GM13977 (cell line): ENCODE measurements around the gene ERC2.

Experiments used
- DNase-seq: peaks from one replicate; pipeline ENCODE4 v3.0.0; 2012; ENCODE audit warnings: low spot score
- CTCF ChIP-seq: IDR thresholded peaks from 2 replicates; pipeline ENCODE4 v1.5.1; 2012; ENCODE audit warnings: mild to moderate bottlenecking, control low read depth; ENCODE audit not compliant: insufficient read depth; ENCODE audit errors: extremely low read depth, missing control alignments
- in situ Hi-C: fragments of 300-500 bp; cut with MboI; formaldehyde crosslinking; loops from one replicate; pipeline ENCODE4 v1.12.0; 2022; ENCODE audit warnings: low sequenced_read_pairs, low pct_unique_long_range_greater_than_20kb, mixed read lengths, inconsistent platforms; ENCODE audit not compliant: unreplicated experiment

The ERC2 gene

GRCh38 chr3:56484122-56484521 lies 15.9 kb upstream of the ERC2 start:
- no peak for DNase-seq
- in situ Hi-C loops = no loop called here
- TF ChIP-seq CTCF = no peak

GRCh38 chr3:56477646-56478045 lies 9.4 kb upstream of the ERC2 start:
- in situ Hi-C loops = no loop called here
- no peak for TF ChIP-seq CTCF
- no peak for DNase-seq

DNA sequence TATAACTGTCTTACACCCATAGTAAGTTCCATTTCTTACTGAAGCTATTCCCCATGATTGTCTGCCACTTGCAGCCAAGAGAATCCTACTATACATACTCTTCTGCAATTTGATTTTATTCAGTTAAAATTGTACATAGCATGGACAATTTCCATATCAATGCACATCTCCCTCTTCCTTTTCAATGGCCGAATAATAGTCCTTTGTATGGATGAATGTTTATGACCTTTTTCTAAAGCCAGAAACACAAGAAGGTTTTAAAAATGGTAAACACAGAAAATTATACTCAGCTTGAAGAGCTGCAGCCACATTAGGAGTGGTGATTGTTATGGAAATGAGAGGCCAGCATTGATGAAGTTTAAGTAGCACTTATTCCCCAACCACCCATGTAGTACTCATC lies 8.5 kb upstream of the ERC2 start:
- in situ Hi-C loops = no loop called here
- no peak for DNase-seq
- no peak for TF ChIP-seq CTCF

DNA sequence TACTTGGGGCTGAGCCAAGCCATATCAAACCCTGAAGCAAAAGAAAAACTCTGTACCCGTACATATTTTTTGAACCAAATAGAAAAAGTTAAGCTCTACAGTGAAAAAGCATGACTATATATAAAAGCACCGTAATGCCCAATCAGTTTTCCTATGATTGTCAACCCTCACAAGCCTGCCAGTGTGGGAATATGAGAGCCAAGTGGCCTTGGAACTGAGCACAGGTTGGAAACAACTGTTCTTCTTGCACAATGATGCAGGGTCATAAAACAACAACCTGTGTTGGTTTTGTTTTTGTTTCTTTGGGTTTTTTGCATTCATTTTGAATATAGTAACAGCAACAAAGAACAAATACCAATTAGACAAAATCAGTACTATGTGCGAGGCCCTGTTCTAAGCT lies 3.5 kb upstream of the ERC2 start:
- in situ Hi-C loops = no loop called here
- no peak for DNase-seq
- no peak for TF ChIP-seq CTCF

GRCh38 chr3:56469141-56469540 lies 874 bp upstream of the ERC2 start:
- no peak for TF ChIP-seq CTCF
- in situ Hi-C loops = no loop called here
- DNase-seq = no peak

DNA sequence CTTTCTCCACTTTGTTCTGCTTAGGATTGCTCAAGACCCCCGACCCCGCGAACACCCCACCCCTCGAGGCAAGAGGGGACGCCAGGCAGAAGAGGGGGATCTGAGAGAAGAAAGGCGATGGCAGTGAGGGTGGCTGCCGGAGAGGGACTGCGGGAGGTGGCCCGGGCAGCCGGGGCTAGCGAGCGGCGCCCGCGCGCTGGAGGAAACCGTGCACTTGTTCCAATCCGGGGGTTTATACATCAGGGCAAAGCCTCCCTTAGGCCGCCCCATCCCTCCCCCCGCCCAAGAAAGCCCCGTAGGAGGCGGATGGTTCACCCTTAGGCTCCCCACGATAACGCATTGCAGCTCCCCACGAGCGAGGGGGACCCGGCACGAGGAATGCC lies 475 bp downstream of the ERC2 start:
- in situ Hi-C loops = no loop called here
- DNase-seq = peak; percentile 16
- TF ChIP-seq CTCF = no peak

- in situ Hi-C loops = no loop called here
- no peak for TF ChIP-seq CTCF
- peak; percentile 55 for DNase-seq
Observed at GRCh38 chr3:56467108-56467507, 1.2 kb downstream of the ERC2 start.
